NCI-H1930 (cell line): ENCODE data around the gene SP8.
"Not testable (repeated sequence)": the region's sequence is repeated elsewhere in the genome, so short reads cannot be mapped to it uniquely, and the experiment has no call there.

Experiments used
- DNase-seq, 2 experiments: peaks; one replicate each; lab custom pipeline; 2025; lab: John Stamatoyannopoulos, UW

Gene SP8

GRCh38 chr7:20786779-20787659, at the start of gene SP8:
Gene SP8, minus strand, starts transcription at chr7:20786886. Its CDS starts 88 bp downstream, at chr7:20786798.
- peak; percentile 58 to 81 for DNase-seq

GRCh38 chr7:20836424-20836823, 49.7 kb upstream of the SP8 start:
- DNase-seq: not testable (repeated sequence)

GRCh38 chr7:20835111-20835750, 48.5 kb upstream of the SP8 start:
- DNase-seq: no peak

GRCh38 chr7:20834656-20835055, 48.0 kb upstream of the SP8 start:
- DNase-seq: no peak

GRCh38 chr7:20831956-20832355, 45.3 kb upstream of the SP8 start:
- no peak for DNase-seq

- no peak for DNase-seq
Measured at GRCh38 chr7:20831451-20831850, 44.8 kb upstream of the SP8 start.

- DNase-seq: peak in 1 of 2 experiments; percentile 10
Measured at GRCh38 chr7:20828947-20829346, 42.3 kb upstream of the SP8 start.

GRCh38 chr7:20827172-20827571, 40.5 kb upstream of the SP8 start:
- DNase-seq: no peak

- no peak for DNase-seq
Measured at GRCh38 chr7:20826243-20826642, 39.6 kb upstream of the SP8 start.

GRCh38 chr7:20825555-20825954, 38.9 kb upstream of the SP8 start:
- DNase-seq: no peak

GRCh38 chr7:20821390-20821789, 34.7 kb upstream of the SP8 start:
- not testable (repeated sequence) for DNase-seq

GRCh38 chr7:20816372-20816959, 29.8 kb upstream of the SP8 start:
- no peak for DNase-seq

- no peak for DNase-seq
Measured at GRCh38 chr7:20804345-20804744, 17.7 kb upstream of the SP8 start.

GRCh38 chr7:20799566-20800366, 13.1 kb upstream of the SP8 start:
- no peak for DNase-seq

GRCh38 chr7:20798694-20799121, 12.0 kb upstream of the SP8 start:
- DNase-seq: peak in 1 of 2 experiments; percentile 40

- peak; percentile 83 to 86 for DNase-seq
Measured at GRCh38 chr7:20798081-20798693, 11.5 kb upstream of the SP8 start.

GRCh38 chr7:20797462-20798080, 10.9 kb upstream of the SP8 start:
- DNase-seq: peak in 1 of 2 experiments; percentile 66

- DNase-seq: no peak
Measured at GRCh38 chr7:20797042-20797461, 10.4 kb upstream of the SP8 start.

GRCh38 chr7:20796500-20796899, 9.8 kb upstream of the SP8 start:
- DNase-seq: no peak

GRCh38 chr7:20795881-20796280, 9.2 kb upstream of the SP8 start:
- no peak for DNase-seq

GRCh38 chr7:20795361-20795760, 8.7 kb upstream of the SP8 start:
- DNase-seq: no peak
